ENCODE measurements around the gene DRGX.

GRCh38 chr10:49359349-49360270 is 36.3 kb downstream of the DRGX start:
- TF ChIP-seq EP300 (IDR thresholded peaks at IDR 0.05; ENCODE audit: borderline replicate concordance in 1 of 2, control insufficient read depth in 1 of 2, low read depth in 2 of 2, low read length in 2 of 2) (no peak), YY1 (IDR thresholded peaks at IDR 0.05; ENCODE audit: low read depth, low read length) (no peak), GABPA (IDR thresholded peaks at IDR 0.05; ENCODE audit: low read depth) (no peak), POLR2A (IDR thresholded peaks at IDR 0.05; ENCODE audit: low read depth, low read length) (no peak), ESRRA (IDR thresholded peaks at IDR 0.05; ENCODE audit: low read length) (no peak)

All from GM12878 (cell line).